ENCODE results near the gene CYP20A1. TPM values are rescaled to one million over a fixed set of nuclear protein-coding genes. Genes with fewer than 3 reads are reported as not detected.

Gene CYP20A1, protein sequence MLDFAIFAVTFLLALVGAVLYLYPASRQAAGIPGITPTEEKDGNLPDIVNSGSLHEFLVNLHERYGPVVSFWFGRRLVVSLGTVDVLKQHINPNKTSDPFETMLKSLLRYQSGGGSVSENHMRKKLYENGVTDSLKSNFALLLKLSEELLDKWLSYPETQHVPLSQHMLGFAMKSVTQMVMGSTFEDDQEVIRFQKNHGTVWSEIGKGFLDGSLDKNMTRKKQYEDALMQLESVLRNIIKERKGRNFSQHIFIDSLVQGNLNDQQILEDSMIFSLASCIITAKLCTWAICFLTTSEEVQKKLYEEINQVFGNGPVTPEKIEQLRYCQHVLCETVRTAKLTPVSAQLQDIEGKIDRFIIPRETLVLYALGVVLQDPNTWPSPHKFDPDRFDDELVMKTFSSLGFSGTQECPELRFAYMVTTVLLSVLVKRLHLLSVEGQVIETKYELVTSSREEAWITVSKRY
- total RNA-seq (2022; extraction: Qiagen RNA extraction; ENCODE audit: low read depth): 8.9 to 9.9 TPM (median 9.6 TPM) in 5 replicates

GRCh38 chr2:203238704-203239526 lies at the start of gene CYP20A1:
CYP20A1 (plus strand) TSS chr2:203239018; CDS start chr2:203239063, 45 bp downstream.

DNA sequence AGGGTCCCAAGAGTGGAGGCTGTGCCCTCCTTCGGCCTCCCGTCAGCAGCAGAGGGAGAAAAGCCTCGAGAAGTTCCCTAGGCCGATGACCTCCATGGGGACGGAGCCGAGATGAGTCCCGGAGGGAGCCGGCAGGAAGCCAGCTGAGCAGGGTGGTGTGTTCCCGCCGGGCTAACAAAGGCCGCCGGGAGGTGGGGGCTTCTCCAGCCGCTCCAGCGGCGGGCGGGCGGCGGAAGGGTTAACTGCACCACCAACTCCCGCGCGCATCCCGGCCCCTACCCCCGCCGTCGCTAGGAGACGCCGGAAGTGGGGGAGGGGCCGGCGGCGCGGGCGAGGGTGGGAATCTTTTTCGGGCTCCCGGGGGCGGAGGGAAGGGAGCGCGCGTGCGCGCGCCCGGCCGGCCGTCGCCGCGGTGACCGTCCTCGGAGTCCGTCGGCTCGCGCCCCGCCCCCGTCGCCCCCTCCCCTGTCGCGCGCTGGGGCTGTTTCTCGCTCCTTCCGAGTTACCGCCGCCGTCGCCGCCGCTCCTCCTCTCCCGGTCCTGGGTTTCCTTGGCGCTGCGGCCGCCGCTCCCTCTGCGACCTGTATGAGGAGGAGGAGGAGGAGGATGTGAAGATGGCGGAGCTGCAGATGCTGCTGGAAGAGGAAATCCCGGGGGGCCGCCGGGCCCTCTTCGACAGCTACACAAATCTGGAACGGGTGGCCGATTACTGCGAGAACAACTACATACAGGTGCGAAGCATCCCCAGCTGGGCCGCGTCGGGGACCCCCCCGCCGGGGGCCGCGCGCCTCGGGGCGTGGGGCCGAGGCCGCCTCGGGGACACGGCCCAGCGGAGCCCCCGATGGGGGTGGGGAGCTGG lies 89.3 kb downstream of the CYP20A1 start, which contains the start of gene ABI2:
Gene ABI2 (plus strand): TSS at position 494 of the 859 bp plus-strand sequence. CDS start 121 bp downstream, at position 615.

Other genes with a start within 250 kb of the CYP20A1 start
- 3.6 to 5.7 TPM (median 4.4 TPM) in 5 replicates for gene NBEAL1, start 224.1 kb upstream of the CYP20A1 start, total RNA-seq (2022; extraction: Qiagen RNA extraction; ENCODE audit: low read depth)
- 39.9 to 64.1 TPM (median 56.7 TPM) in 5 replicates for gene ABI2, start 89.4 kb downstream of the CYP20A1 start, total RNA-seq (2022; extraction: Qiagen RNA extraction; ENCODE audit: low read depth)